A673 (cell line): Measurements from ENCODE around the gene EYS.

Source experiments
- CTCF ChIP-seq: fragments of 300-800, 200-600 bp; sonication (generic); conservative IDR thresholded peaks from 2 replicates; pipeline ENCODE4 v1.5.1; 2017; ENCODE audit warnings: low read depth, mild to moderate bottlenecking, antibody characterized with exemption, low read length, moderate library complexity, mixed read lengths
- EZH2 ChIP-seq: fragments of 200-600 bp; sonication (generic); IDR thresholded peaks from 2 replicates; pipeline ENCODE4 v1.6.1; 2017; ENCODE audit warnings: borderline replicate concordance, low read depth, mild to moderate bottlenecking, mixed read lengths, antibody characterized with exemption, low read length; ENCODE audit not compliant: poor library complexity, severe bottlenecking

GRCh38 chr6:63935732-63936131, 1771.3 kb downstream of the EYS start:
- no peak for TF ChIP-seq CTCF
- TF ChIP-seq EZH2 = no peak
